ENCODE results near the gene POPDC3.

POPDC3 gene

GRCh38 chr6:105215506-105215905 is 35.7 kb upstream of the POPDC3 start:
- in situ Hi-C loops (cut with HindIII; ENCODE audit: low sequenced_read_pairs): no loop called here
- no peak overlapping the region for H3K4me3 ChIP-seq (ENCODE audit: low read depth, low read length)
- no peak for DNase-seq (ENCODE audit: low read depth, low spot score)
- no peak for TF ChIP-seq CTCF (IDR thresholded peaks at IDR 0.05; ENCODE audit: low read depth, low read length)

GRCh38 chr6:105214668-105215067 is 34.9 kb upstream of the POPDC3 start:
- in situ Hi-C loops (cut with HindIII; ENCODE audit: low sequenced_read_pairs): no loop called here

GRCh38 chr6:105213272-105213671 is 33.5 kb upstream of the POPDC3 start:
- no peak for TF ChIP-seq CTCF (IDR thresholded peaks at IDR 0.05; ENCODE audit: low read depth, low read length)
- in situ Hi-C loops (cut with HindIII; ENCODE audit: low sequenced_read_pairs): no loop called here
- no peak for DNase-seq (ENCODE audit: low read depth, low spot score)
- H3K4me3 ChIP-seq (ENCODE audit: low read depth, low read length): no peak overlapping the region

More at GRCh38 chr6:105214668-105215067, 34.9 kb upstream of the POPDC3 start:
- TF ChIP-seq CTCF (IDR thresholded peaks at IDR 0.05; ENCODE audit: low read depth, low read length): no peak
- no peak overlapping the region for H3K4me3 ChIP-seq (ENCODE audit: low read depth, low read length)
- DNase-seq (ENCODE audit: low read depth, low spot score): no peak

GRCh38 chr6:105212587-105212986 is 32.8 kb upstream of the POPDC3 start:
- in situ Hi-C loops (cut with HindIII; ENCODE audit: low sequenced_read_pairs): no loop called here
- DNase-seq (ENCODE audit: low read depth, low spot score): no peak
- H3K4me3 ChIP-seq (ENCODE audit: low read depth, low read length): no peak overlapping the region
- no peak for TF ChIP-seq CTCF (IDR thresholded peaks at IDR 0.05; ENCODE audit: low read depth, low read length)

GRCh38 chr6:105211831-105212230 is 32.0 kb upstream of the POPDC3 start:
- no peak for TF ChIP-seq CTCF (IDR thresholded peaks at IDR 0.05; ENCODE audit: low read depth, low read length)
- in situ Hi-C loops (cut with HindIII; ENCODE audit: low sequenced_read_pairs): no loop called here

GRCh38 chr6:105210932-105211531 is 31.2 kb upstream of the POPDC3 start:
- no peak for TF ChIP-seq CTCF (IDR thresholded peaks at IDR 0.05; ENCODE audit: low read depth, low read length)
- in situ Hi-C loops (cut with HindIII; ENCODE audit: low sequenced_read_pairs): no loop called here
- H3K4me3 ChIP-seq (ENCODE audit: low read depth, low read length): no peak overlapping the region

More at GRCh38 chr6:105211831-105212230, 32.0 kb upstream of the POPDC3 start:
- no peak for DNase-seq (ENCODE audit: low read depth, low spot score)
- no peak overlapping the region for H3K4me3 ChIP-seq (ENCODE audit: low read depth, low read length)

More at GRCh38 chr6:105210932-105211531, 31.2 kb upstream of the POPDC3 start:
- no peak for DNase-seq (ENCODE audit: low read depth, low spot score)
